LNCaP clone FGC (cell line): ENCODE results near the gene ZNF335.

Experiments used
- DNase-seq: peaks from one replicate; pipeline ENCODE4 v3.0.0-alpha.2; 2011; ENCODE audit warnings: low read depth
- H3K4me3 ChIP-seq: 2 replicates; pipeline ENCODE4 v1.5.1; 2011; ENCODE audit warnings: mild to moderate bottlenecking, low read depth, low read length, control low read depth
- CTCF ChIP-seq: IDR thresholded peaks from 2 replicates; pipeline ENCODE4 v1.5.1; 2012; ENCODE audit warnings: mild to moderate bottlenecking; ENCODE audit not compliant: control insufficient read depth, insufficient read depth; ENCODE audit errors: extremely low read depth

The ZNF335 gene

GRCh38 chr20:45953672-45954071 lies 18.3 kb downstream of the ZNF335 start:
- no peak for DNase-seq
- no peak overlapping the region for H3K4me3 ChIP-seq
- no peak for TF ChIP-seq CTCF

GRCh38 chr20:45952861-45953260 lies 19.1 kb downstream of the ZNF335 start:
- no peak for TF ChIP-seq CTCF
- no peak for DNase-seq

GRCh38 chr20:45951925-45952834 lies 19.8 kb downstream of the ZNF335 start:
- H3K4me3 ChIP-seq, result no peak overlapping the region
- TF ChIP-seq CTCF, result no peak
- no peak for DNase-seq

More at GRCh38 chr20:45952861-45953260, 19.1 kb downstream of the ZNF335 start:
- no peak overlapping the region for H3K4me3 ChIP-seq

- no peak for DNase-seq
- H3K4me3 ChIP-seq, result no peak overlapping the region
- no peak for TF ChIP-seq CTCF
Observed at GRCh38 chr20:45950330-45950646, 21.7 kb downstream of the ZNF335 start.

- H3K4me3 ChIP-seq, result no peak overlapping the region
- no peak for TF ChIP-seq CTCF
- DNase-seq, result no peak
Observed at GRCh38 chr20:45949542-45950329, 22.3 kb downstream of the ZNF335 start.

- no peak overlapping the region for H3K4me3 ChIP-seq
- no peak for TF ChIP-seq CTCF
- DNase-seq, result no peak
Observed at GRCh38 chr20:45948742-45949541, 23.1 kb downstream of the ZNF335 start.
